PC-3 (cell line): ENCODE results near the gene SHISAL2B. TPM values are rescaled to one million over a fixed set of nuclear protein-coding genes. Genes with fewer than 3 reads are reported as not detected.
"Not testable (repeated sequence)": the region's sequence is repeated elsewhere in the genome, so short reads cannot be mapped to it uniquely, and the experiment has no call there.

Experiments
- ATAC-seq: fragments of 200-7000 bp; cut with Tn5 transposase; 2 replicates; pipeline ENCODE4 v1.9.1; 2020; ENCODE audit warnings: mild to moderate bottlenecking, moderate library complexity
- BruUV-seq: library from RNA; stranded (reverse); fragments of 400-500 nt; replicated peaks from 2 replicates; lab custom pipeline; 2021; lab: Mats Ljungman, UMichigan
- CTCF ChIA-PET: fragments of 300-600 bp; sonication (Branson Sonifier 250); formaldehyde crosslinking; loops from one replicate; lab custom pipeline; 2022; ENCODE audit warnings: antibody characterized with exemption; lab: Charles Lee
- POLR2A ChIA-PET: fragments of 300-600 bp; sonication (Branson Sonifier 250); formaldehyde crosslinking; loops from one replicate; lab custom pipeline; 2022; ENCODE audit warnings: antibody characterized with exemption; ENCODE audit not compliant: unreplicated experiment; lab: Charles Lee
- DNase-seq: peaks from one replicate; pipeline ENCODE4 v3.0.0-alpha.2; 2015
- H2AFZ ChIP-seq: fragments of 300-600 bp; sonication (generic); 2 replicates; pipeline ENCODE4 v1.6.0; 2016; ENCODE audit warnings: antibody characterized with exemption, low read length
- H3F3A ChIP-seq: fragments of 300-600 bp; sonication (generic); one replicate; pipeline ENCODE4 v1.6.0; 2017; ENCODE audit warnings: antibody characterized with exemption, low read length, control low read depth, mild to moderate bottlenecking; ENCODE audit not compliant: unreplicated experiment
- H3K27ac ChIP-seq: fragments of 300-600 bp; sonication (generic); 2 replicates; pipeline ENCODE4 v1.5.1; 2016; ENCODE audit warnings: mild to moderate bottlenecking, low read length
- H3K27me3 ChIP-seq: fragments of 300-600 bp; sonication (generic); 2 replicates; pipeline ENCODE4 v1.6.1; 2016; ENCODE audit warnings: low read length, mixed read lengths
- H3K36me3 ChIP-seq: fragments of 300-600 bp; sonication (generic); 2 replicates; pipeline ENCODE4 v1.6.1; 2016; ENCODE audit warnings: low read depth, mixed run types, low read length, mixed read lengths
- H3K4me1 ChIP-seq: fragments of 300-600 bp; sonication (generic); 2 replicates; pipeline ENCODE4 v1.5.1; 2016; ENCODE audit warnings: low read length; ENCODE audit not compliant: insufficient read depth
- H3K4me2 ChIP-seq: fragments of 300-600 bp; sonication (generic); 2 replicates; pipeline ENCODE4 v1.6.0; 2016; ENCODE audit warnings: low read length
- H3K4me3 ChIP-seq: fragments of 300-600 bp; sonication (generic); 2 replicates; pipeline ENCODE4 v1.5.1; 2016; ENCODE audit warnings: mild to moderate bottlenecking, low read length, mixed read lengths
- H3K79me2 ChIP-seq: fragments of 300-600 bp; sonication (generic); 2 replicates; pipeline ENCODE4 v1.6.1; 2017; ENCODE audit warnings: low read length, mixed read lengths
- H3K9ac ChIP-seq: fragments of 300-600 bp; sonication (generic); 2 replicates; pipeline ENCODE4 v1.6.0; 2016; ENCODE audit warnings: mild to moderate bottlenecking, low read length
- H3K9me2 ChIP-seq: fragments of 300-600 bp; sonication (generic); replicated peaks from 2 replicates; pipeline ENCODE4 v1.6.1; 2016; ENCODE audit warnings: mixed run types, low read length, mixed read lengths
- H3K9me3 ChIP-seq: fragments of 300-600 bp; sonication (generic); 2 replicates; pipeline ENCODE4 v1.6.1; 2016; ENCODE audit warnings: low read length, mixed read lengths
- H4K20me1 ChIP-seq: fragments of 300-600 bp; sonication (generic); 2 replicates; pipeline ENCODE4 v1.6.1; 2016; ENCODE audit warnings: low read length, mixed read lengths
- CTCF ChIP-seq: fragments of 300-600 bp; sonication (generic); conservative IDR thresholded peaks from 2 replicates; pipeline ENCODE4 v1.5.1; 2017; ENCODE audit warnings: antibody characterized with exemption, low read depth, mild to moderate bottlenecking, low read length
- EZH2 ChIP-seq: fragments of 300-600 bp; sonication (generic); IDR thresholded peaks from one replicate; pipeline ENCODE4 v1.6.1; 2017; ENCODE audit warnings: antibody characterized with exemption, mild to moderate bottlenecking, low read length; ENCODE audit not compliant: unreplicated experiment
- EZH2phosphoT487 ChIP-seq: fragments of 300-600 bp; sonication (generic); IDR thresholded peaks from 2 replicates; pipeline ENCODE4 v1.6.1; 2018; ENCODE audit warnings: mild to moderate bottlenecking, antibody characterized with exemption, low read length, borderline replicate concordance
- intact Hi-C: fragments of 100-400 bp; cut with micrococcal nuclease; formaldehyde crosslinking; loops from 2 replicates; pipeline ENCODE4 v1.9.0; 2023
- total RNA-seq: library from RNA; depleted of rRNA; stranded (reverse); fragments of >200 nt; gene quantifications from 2 replicates; pipeline ENCODE4 v1.2.3, GENCODE V29; 2014

The SHISAL2B gene
- total RNA-seq, 1 experiment from 2014 or later: 0.62 TPM

GRCh38 chr5:64655596-64655995 is 34.7 kb upstream of the SHISAL2B start:
- TF ChIP-seq CTCF: no peak
- TF ChIP-seq EZH2phosphoT487: no peak
- no TSS peak for BruUV-seq
- no peak overlapping the region for H3K9ac ChIP-seq
- H3K9me3 ChIP-seq: no peaks in the 10 kb centered on the region
- H3K9me2 ChIP-seq: no peaks in the 10 kb centered on the region
- no peaks in the 10 kb centered on the region for H3K27me3 ChIP-seq
- H3F3A ChIP-seq: no peaks in the 10 kb centered on the region
- H3K4me2 ChIP-seq: no peak overlapping the region
- no peak overlapping the region for H3K4me3 ChIP-seq
- POLR2A ChIA-PET: no interaction called here
- H3K36me3 ChIP-seq: no peaks in the 10 kb centered on the region
- no peak overlapping the region for H2AFZ ChIP-seq
- H3K27ac ChIP-seq: no peak overlapping the region
- no peaks in the 10 kb centered on the region for H3K79me2 ChIP-seq
- no peak for DNase-seq
- ATAC-seq: no peak
- no peaks in the 10 kb centered on the region for H4K20me1 ChIP-seq
- H3K4me1 ChIP-seq: no peaks in the 10 kb centered on the region
- intact Hi-C loops: no loop called here
- CTCF ChIA-PET: no interaction called here

- no peak overlapping the region for H3K4me2 ChIP-seq
- H3K36me3 ChIP-seq: no peaks in the 10 kb centered on the region
- no peaks in the 10 kb centered on the region for H4K20me1 ChIP-seq
- ATAC-seq (no peak), DNase-seq (no peak)
- H3K9ac ChIP-seq: no peak overlapping the region
- intact Hi-C loops: no loop called here
- no peaks in the 10 kb centered on the region for H3K9me2 ChIP-seq
- no peaks in the 10 kb centered on the region for H3K9me3 ChIP-seq
- H3K4me1 ChIP-seq: no peaks in the 10 kb centered on the region
- CTCF ChIA-PET: no interaction called here
- H3K4me3 ChIP-seq: no peak overlapping the region
- no peaks in the 10 kb centered on the region for H3F3A ChIP-seq
- no peaks in the 10 kb centered on the region for H3K27me3 ChIP-seq
- no peaks in the 10 kb centered on the region for H3K79me2 ChIP-seq
- H3K27ac ChIP-seq: no peak overlapping the region
- TF ChIP-seq CTCF: no peak
- no peak for TF ChIP-seq EZH2
- TF ChIP-seq EZH2phosphoT487: no peak
- no peak overlapping the region for H2AFZ ChIP-seq
- POLR2A ChIA-PET: no interaction called here
- BruUV-seq: no TSS peak
Measured at GRCh38 chr5:64659289-64659688, 31.0 kb upstream of the SHISAL2B start.

- not testable (repeated sequence) for H3K4me2 ChIP-seq
Measured at GRCh38 chr5:64663181-64663580, 27.1 kb upstream of the SHISAL2B start.

More at GRCh38 chr5:64663181-64663580, 27.1 kb upstream of the SHISAL2B start:
- H3F3A ChIP-seq, CTCF ChIA-PET, H3K36me3 ChIP-seq, H2AFZ ChIP-seq, H3K27me3 ChIP-seq, intact Hi-C loops, H3K4me1 ChIP-seq, H3K4me3 ChIP-seq, ATAC-seq, BruUV-seq, H4K20me1 ChIP-seq, H3K79me2 ChIP-seq, H3K9ac ChIP-seq, H3K9me2 ChIP-seq, POLR2A ChIA-PET, H3K27ac ChIP-seq, H3K9me3 ChIP-seq: not testable (repeated sequence)
- DNase-seq: peak; percentile 5
